Choroid plexus epithelial cell (primary cell): ENCODE results near the gene EPS15.

Experiments
- DNase-seq: peaks from one replicate; pipeline ENCODE4 v3.0.0-alpha.2; 2010; ENCODE audit warnings: low read depth
- H3K4me3 ChIP-seq: 2 replicates; pipeline ENCODE4 v1.5.1; 2011; ENCODE audit warnings: low read depth, mild to moderate bottlenecking, control low read depth, low read length, moderate library complexity
- TF ChIP-seq, protein P1 (sequence below): conservative IDR thresholded peaks from 2 replicates; pipeline ENCODE4 v1.5.1; 2011; ENCODE audit warnings: low read depth, mild to moderate bottlenecking, control low read depth, inconsistent platforms, low read length, moderate library complexity

The EPS15 gene

GRCh38 chr1:51515982-51516648, 3.0 kb downstream of the EPS15 start:
- TF ChIP-seq, protein P1, sequence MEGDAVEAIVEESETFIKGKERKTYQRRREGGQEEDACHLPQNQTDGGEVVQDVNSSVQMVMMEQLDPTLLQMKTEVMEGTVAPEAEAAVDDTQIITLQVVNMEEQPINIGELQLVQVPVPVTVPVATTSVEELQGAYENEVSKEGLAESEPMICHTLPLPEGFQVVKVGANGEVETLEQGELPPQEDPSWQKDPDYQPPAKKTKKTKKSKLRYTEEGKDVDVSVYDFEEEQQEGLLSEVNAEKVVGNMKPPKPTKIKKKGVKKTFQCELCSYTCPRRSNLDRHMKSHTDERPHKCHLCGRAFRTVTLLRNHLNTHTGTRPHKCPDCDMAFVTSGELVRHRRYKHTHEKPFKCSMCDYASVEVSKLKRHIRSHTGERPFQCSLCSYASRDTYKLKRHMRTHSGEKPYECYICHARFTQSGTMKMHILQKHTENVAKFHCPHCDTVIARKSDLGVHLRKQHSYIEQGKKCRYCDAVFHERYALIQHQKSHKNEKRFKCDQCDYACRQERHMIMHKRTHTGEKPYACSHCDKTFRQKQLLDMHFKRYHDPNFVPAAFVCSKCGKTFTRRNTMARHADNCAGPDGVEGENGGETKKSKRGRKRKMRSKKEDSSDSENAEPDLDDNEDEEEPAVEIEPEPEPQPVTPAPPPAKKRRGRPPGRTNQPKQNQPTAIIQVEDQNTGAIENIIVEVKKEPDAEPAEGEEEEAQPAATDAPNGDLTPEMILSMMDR: no peak
- H3K4me3 ChIP-seq: no peak overlapping the region
- DNase-seq: no peak

GRCh38 chr1:51515312-51515960, 3.6 kb downstream of the EPS15 start:
- no peak overlapping the region for H3K4me3 ChIP-seq
- no peak for DNase-seq
- TF ChIP-seq, protein P1: no peak

DNA sequence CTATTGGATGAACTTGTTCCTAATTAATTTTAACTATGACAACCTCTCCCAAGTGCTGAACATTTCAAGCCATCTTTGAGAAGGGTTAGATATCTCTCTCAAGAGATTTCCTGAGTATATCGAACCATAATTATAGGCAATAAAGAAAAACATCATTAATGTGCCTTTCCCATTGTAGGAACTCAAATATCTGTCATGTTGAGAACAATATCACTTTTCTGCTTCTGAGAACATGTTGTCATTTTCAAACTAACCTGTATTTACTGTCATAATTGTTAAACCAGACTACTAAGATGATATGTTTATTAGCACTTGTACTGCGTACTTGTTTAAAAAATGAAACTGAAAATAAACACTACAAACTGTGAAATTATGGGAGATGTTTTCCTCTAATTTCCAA, 4.3 kb downstream of the EPS15 start:
- H3K4me3 ChIP-seq: no peak overlapping the region
- DNase-seq: no peak
- TF ChIP-seq, protein P1: no peak

GRCh38 chr1:51512606-51513005, 6.5 kb downstream of the EPS15 start:
- TF ChIP-seq, protein P1: no peak
- H3K4me3 ChIP-seq: no peak overlapping the region
- no peak for DNase-seq

DNA sequence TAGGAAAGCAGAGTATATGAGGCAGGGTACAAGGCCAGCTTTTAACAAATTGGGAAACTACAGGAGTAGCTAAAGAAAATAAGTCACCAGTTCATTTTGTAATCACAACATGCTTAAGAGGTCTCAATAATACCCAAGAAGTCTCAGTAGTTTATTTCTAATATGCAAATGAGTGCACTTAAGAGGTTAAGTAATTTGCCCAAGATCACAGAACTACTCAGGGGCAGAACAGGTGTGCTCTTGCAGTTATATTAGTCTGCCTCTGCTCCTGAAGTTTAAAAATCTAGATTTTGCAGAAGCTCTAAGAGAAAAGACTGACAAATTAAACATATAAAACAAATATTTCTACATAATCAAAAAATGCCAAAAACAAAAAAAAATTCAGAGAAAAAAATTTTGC, 6.9 kb downstream of the EPS15 start:
- H3K4me3 ChIP-seq: no peak overlapping the region
- TF ChIP-seq, protein P1: no peak
- DNase-seq: no peak

GRCh38 chr1:51509773-51510172, 9.3 kb downstream of the EPS15 start:
- no peak for DNase-seq
- H3K4me3 ChIP-seq: no peak overlapping the region
- TF ChIP-seq, protein P1: no peak

DNA sequence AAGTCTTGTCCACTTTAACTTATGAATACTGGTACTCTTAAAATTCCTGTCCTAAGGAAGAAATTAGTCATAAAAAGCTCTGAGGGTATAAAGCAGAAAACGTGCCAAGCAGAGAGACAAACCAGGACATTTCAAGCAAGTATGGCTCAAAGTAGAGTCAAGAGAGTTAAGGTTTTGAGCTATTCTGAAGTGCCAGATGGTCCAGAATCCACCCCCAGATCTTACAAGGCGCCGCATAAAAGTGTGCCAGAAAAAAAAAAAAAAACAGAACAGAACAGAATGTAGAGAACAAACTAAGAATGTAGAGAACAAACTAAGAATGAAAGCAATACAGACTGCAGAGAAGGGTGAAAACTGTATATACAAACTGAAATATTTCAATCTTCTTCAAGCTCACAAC, 12.5 kb downstream of the EPS15 start:
- TF ChIP-seq, protein P1: no peak
- peak; percentile 91 for DNase-seq
- H3K4me3 ChIP-seq: peak overlapping the region; percentile 13
